SK-N-SH treated with all-trans-retinoic acid at 6 μM for 48 hours (cell line): Measurements from ENCODE around the gene MVB12B.

Source experiments
- ATAC-seq: fragments of 200-7000 bp; cut with Tn5 transposase; 3 replicates; pipeline ENCODE4 v1.9.1; 2020; ENCODE audit warnings: mild to moderate bottlenecking, moderate library complexity
- ARNTL ChIP-seq: fragments of 450-650 bp; formaldehyde crosslinking; IDR thresholded peaks from 2 replicates; pipeline ENCODE4 v1.5.0; 2020; ENCODE audit warnings: low read depth, mild to moderate bottlenecking, moderate library complexity, borderline replicate concordance
- BACH2 ChIP-seq: fragments of 250-450 bp; sonication (Bioruptor Pico); IDR thresholded peaks from 2 replicates; pipeline ENCODE4 v1.9.0; 2021; ENCODE audit warnings: mild to moderate bottlenecking, borderline replicate concordance
- CSDC2 ChIP-seq: fragments of 250-450 bp; sonication (Bioruptor Pico); IDR thresholded peaks from 2 replicates; pipeline ENCODE4 v1.5.0; 2020; ENCODE audit warnings: mild to moderate bottlenecking, moderate library complexity
- ESRRG ChIP-seq: fragments of 250-450 bp; sonication (Bioruptor Pico); IDR thresholded peaks from 2 replicates; pipeline ENCODE4 v1.6.1; 2021; ENCODE audit warnings: mild to moderate bottlenecking
- GLIS3 ChIP-seq: fragments of 250-450 bp; sonication (Bioruptor Pico); IDR thresholded peaks from 2 replicates; pipeline ENCODE4 v1.5.0; 2020; ENCODE audit warnings: mild to moderate bottlenecking, moderate library complexity
- ISL1 ChIP-seq: fragments of 250-450 bp; sonication (Bioruptor Pico); IDR thresholded peaks from 2 replicates; pipeline ENCODE4 v2.1.2; 2022; ENCODE audit warnings: mild to moderate bottlenecking, moderate library complexity
- PATZ1 ChIP-seq: fragments of 250-450 bp; sonication (Bioruptor Pico); IDR thresholded peaks from 2 replicates; pipeline ENCODE4 v1.8.0; 2020; ENCODE audit warnings: mild to moderate bottlenecking, moderate library complexity, borderline replicate concordance
- PPARA ChIP-seq: fragments of 250-450 bp; sonication (Bioruptor Pico); IDR thresholded peaks from 2 replicates; pipeline ENCODE4 v1.5.0; 2020; ENCODE audit warnings: mild to moderate bottlenecking, borderline replicate concordance
- RARB ChIP-seq: fragments of 250-450 bp; sonication (Bioruptor Pico); IDR thresholded peaks from 2 replicates; pipeline ENCODE4 v1.8.0; 2021; ENCODE audit warnings: mild to moderate bottlenecking, moderate library complexity
- SNAI2 ChIP-seq: fragments of 250-450 bp; sonication (Bioruptor Pico); IDR thresholded peaks from 2 replicates; pipeline ENCODE4 v1.5.0; 2020; ENCODE audit warnings: mild to moderate bottlenecking, moderate library complexity
- TCF4 ChIP-seq: fragments of 250-450 bp; sonication (Bioruptor Pico); IDR thresholded peaks from 2 replicates; pipeline ENCODE4 v1.8.0; 2021; ENCODE audit warnings: mild to moderate bottlenecking, moderate library complexity, borderline replicate concordance
- TOX ChIP-seq: fragments of 250-450 bp; sonication (Bioruptor Pico); IDR thresholded peaks from 2 replicates; pipeline ENCODE4 v1.8.0; 2021; ENCODE audit warnings: mild to moderate bottlenecking, moderate library complexity, borderline replicate concordance
- TSHZ2 ChIP-seq: fragments of 250-450 bp; sonication (Bioruptor Pico); IDR thresholded peaks from 2 replicates; pipeline ENCODE4 v1.5.0; 2020; ENCODE audit warnings: mild to moderate bottlenecking, moderate library complexity
- ZC3H10 ChIP-seq: fragments of 250-450 bp; sonication (Bioruptor Pico); IDR thresholded peaks from 2 replicates; pipeline ENCODE4 v1.5.1; 2021; ENCODE audit warnings: mild to moderate bottlenecking, moderate library complexity
- ZFP3 ChIP-seq: fragments of 250-450 bp; sonication (Bioruptor Pico); IDR thresholded peaks from 2 replicates; pipeline ENCODE4 v1.5.0; 2020; ENCODE audit warnings: mild to moderate bottlenecking, moderate library complexity
- ZFP30 ChIP-seq: fragments of 450-650 bp; formaldehyde crosslinking; IDR thresholded peaks from 2 replicates; pipeline ENCODE4 v1.5.0; 2022; ENCODE audit warnings: mild to moderate bottlenecking, moderate library complexity
- ZNF565 ChIP-seq: fragments of 450-650 bp; formaldehyde crosslinking; conservative IDR thresholded peaks from 2 replicates; pipeline ENCODE4 v1.5.0; 2020; ENCODE audit warnings: low read depth, mild to moderate bottlenecking, moderate library complexity
- ZNF70 ChIP-seq: fragments of 450-650 bp; formaldehyde crosslinking; IDR thresholded peaks from 2 replicates; pipeline ENCODE4 v1.5.0; 2020; ENCODE audit warnings: mild to moderate bottlenecking, moderate library complexity
- ZNF8 ChIP-seq: fragments of 450-650 bp; formaldehyde crosslinking; IDR thresholded peaks from 2 replicates; pipeline ENCODE4 v1.5.0; 2020; ENCODE audit warnings: mild to moderate bottlenecking, moderate library complexity
- TF ChIP-seq, protein P1 (sequence below): fragments of 250-450 bp; sonication (Bioruptor Pico); IDR thresholded peaks from 2 replicates; pipeline ENCODE4 v1.5.1; 2021; ENCODE audit warnings: mild to moderate bottlenecking, moderate library complexity

Gene MVB12B

GRCh38 chr9:126517833-126518356, 191.3 kb downstream of the MVB12B start (continued):
- no peak for TF ChIP-seq TOX (CRISPR knock-in tag)

- ATAC-seq = no peak
- TF ChIP-seq PATZ1 (CRISPR knock-in tag) (no peak), ARNTL (CRISPR knock-in tag) (no peak), ESRRG (CRISPR knock-in tag) (no peak), ZFP30 (no peak), ZNF70 (CRISPR knock-in tag) (no peak), BACH2 (no peak), CSDC2 (no peak), ZNF565 (CRISPR knock-in tag) (no peak), ISL1 (CRISPR knock-in tag) (no peak), RARB (CRISPR knock-in tag) (no peak), TSHZ2 (CRISPR knock-in tag) (no peak), TCF4 (CRISPR knock-in tag) (no peak), ZC3H10 (no peak), ZNF8 (CRISPR knock-in tag) (no peak), PPARA (CRISPR knock-in tag) (no peak), GLIS3 (no peak), TOX (CRISPR knock-in tag) (no peak), ZFP3 (CRISPR knock-in tag) (no peak)
- TF ChIP-seq, protein P1, sequence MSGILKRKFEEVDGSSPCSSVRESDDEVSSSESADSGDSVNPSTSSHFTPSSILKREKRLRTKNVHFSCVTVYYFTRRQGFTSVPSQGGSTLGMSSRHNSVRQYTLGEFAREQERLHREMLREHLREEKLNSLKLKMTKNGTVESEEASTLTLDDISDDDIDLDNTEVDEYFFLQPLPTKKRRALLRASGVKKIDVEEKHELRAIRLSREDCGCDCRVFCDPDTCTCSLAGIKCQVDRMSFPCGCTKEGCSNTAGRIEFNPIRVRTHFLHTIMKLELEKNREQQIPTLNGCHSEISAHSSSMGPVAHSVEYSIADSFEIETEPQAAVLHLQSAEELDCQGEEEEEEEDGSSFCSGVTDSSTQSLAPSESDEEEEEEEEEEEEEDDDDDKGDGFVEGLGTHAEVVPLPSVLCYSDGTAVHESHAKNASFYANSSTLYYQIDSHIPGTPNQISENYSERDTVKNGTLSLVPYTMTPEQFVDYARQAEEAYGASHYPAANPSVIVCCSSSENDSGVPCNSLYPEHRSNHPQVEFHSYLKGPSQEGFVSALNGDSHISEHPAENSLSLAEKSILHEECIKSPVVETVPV (CRISPR knock-in tag) = no peak
Measured at GRCh38 chr9:126518763-126519162, 192.1 kb downstream of the MVB12B start.

DNA sequence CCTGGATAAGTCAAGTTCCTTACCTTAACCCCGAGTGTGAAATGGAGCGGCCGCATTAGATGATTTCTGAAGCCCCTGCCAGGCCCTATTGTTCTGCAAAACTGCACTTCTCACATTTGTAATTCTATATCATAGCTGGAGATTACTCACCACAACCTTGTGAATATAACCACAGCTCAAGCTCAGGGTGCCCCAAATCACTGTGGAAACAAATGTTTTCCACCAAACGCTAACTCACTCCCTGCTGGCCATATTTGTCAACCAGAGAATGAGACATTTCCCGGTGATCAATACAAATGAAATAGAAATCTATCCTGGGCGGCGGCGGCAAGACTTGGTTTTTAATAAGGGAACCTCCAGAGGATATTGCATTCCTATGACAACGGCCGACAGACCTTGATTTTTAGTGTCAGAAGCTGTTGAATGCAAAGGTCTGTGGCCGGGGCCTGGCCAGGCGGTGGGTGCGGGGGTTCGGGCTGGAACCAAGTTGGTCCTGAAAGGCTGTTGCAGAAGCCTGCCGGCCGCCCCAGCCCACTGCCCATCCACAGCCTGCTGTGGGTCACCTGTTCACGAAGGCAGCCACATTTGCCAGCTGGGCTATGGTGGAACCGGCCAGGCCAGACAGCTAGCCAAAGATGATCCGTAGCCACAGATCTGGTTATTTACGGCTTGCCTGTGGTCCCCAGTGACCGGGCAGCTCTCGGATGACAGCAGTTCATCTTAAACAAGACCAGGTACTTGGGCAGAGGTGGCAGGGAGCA, 193.2 kb downstream of the MVB12B start:
- ATAC-seq = no peak
- TF ChIP-seq TSHZ2 (CRISPR knock-in tag) = no peak
- TF ChIP-seq ZNF8 (CRISPR knock-in tag) = no peak
- TF ChIP-seq ESRRG (CRISPR knock-in tag) = no peak
- no peak for TF ChIP-seq TCF4 (CRISPR knock-in tag)
- no peak for TF ChIP-seq ZC3H10
- TF ChIP-seq, all 23 proteins: peak for 0

GRCh38 chr9:126520453-126520852, 193.8 kb downstream of the MVB12B start:
- no peak for ATAC-seq
- TF ChIP-seq CSDC2 (no peak), RARB (CRISPR knock-in tag) (no peak), TSHZ2 (CRISPR knock-in tag) (no peak), ZNF565 (CRISPR knock-in tag) (no peak), ZFP30 (no peak), ZFP3 (CRISPR knock-in tag) (no peak), GLIS3 (no peak), BACH2 (no peak), SNAI2 (CRISPR knock-in tag) (no peak)
- TF ChIP-seq, protein P1 (CRISPR knock-in tag) = no peak
